Measurements from ENCODE around the gene SIPA1.

SIPA1 gene
- 108 to 226 (median 178) reads per million in 4 experiments for total RNA-seq

GRCh38 chr11:65637794-65638419, at the start of gene SIPA1:
SIPA1 (plus strand) TSS chr11:65638101; CDS start chr11:65640922, 2,821 bp downstream.
- DNase-seq: peak; percentile 62

GRCh38 chr11:65588199-65589054, 49.5 kb upstream of the SIPA1 start:
- DNase-seq: peak; percentile 57

GRCh38 chr11:65589444-65590239, 48.3 kb upstream of the SIPA1 start:
- DNase-seq: peak; percentile 27

GRCh38 chr11:65590240-65590738, 47.6 kb upstream of the SIPA1 start:
- no peak for DNase-seq

- no peak for DNase-seq
Observed at GRCh38 chr11:65591939-65592857, 45.7 kb upstream of the SIPA1 start.

- no peak for DNase-seq
Observed at GRCh38 chr11:65592858-65593517, 44.9 kb upstream of the SIPA1 start.

GRCh38 chr11:65593518-65594414, 44.1 kb upstream of the SIPA1 start:
- peak; percentile 42 for DNase-seq

- DNase-seq: no peak
Observed at GRCh38 chr11:65595131-65595530, 42.8 kb upstream of the SIPA1 start.

GRCh38 chr11:65595543-65596281, 42.2 kb upstream of the SIPA1 start, which contains the start of gene KCNK7:
KCNK7 (minus strand) TSS chr11:65595800; CDS start chr11:65595772, 28 bp downstream.
- no peak for DNase-seq

- DNase-seq: no peak
Observed at GRCh38 chr11:65596520-65596919, 41.4 kb upstream of the SIPA1 start.

- no peak for DNase-seq
Observed at GRCh38 chr11:65598258-65598699, 39.6 kb upstream of the SIPA1 start.

GRCh38 chr11:65599216-65599954, 38.5 kb upstream of the SIPA1 start:
- DNase-seq: no peak

- no peak for DNase-seq
Observed at GRCh38 chr11:65599955-65600246, 38.0 kb upstream of the SIPA1 start.

GRCh38 chr11:65604258-65604657, 33.6 kb upstream of the SIPA1 start:
- DNase-seq: no peak

- DNase-seq: no peak
Observed at GRCh38 chr11:65606876-65607613, 30.9 kb upstream of the SIPA1 start.

GRCh38 chr11:65607614-65608426, 30.1 kb upstream of the SIPA1 start:
- no peak for DNase-seq

GRCh38 chr11:65609229-65609628, 28.7 kb upstream of the SIPA1 start:
- DNase-seq: no peak

Measured in effector CD8-positive, alpha-beta T cell (primary cell).